Activated CD4-positive, alpha-beta T cell treated with anti-CD3 and anti-CD28 coated beads, Interleukin-2, amount 50 U/mL, for 4 hours (primary cell): ENCODE data around the gene UBE2H.
A peak's percentile ranks its signal among the peaks of the same experiment; 100 is the strongest.
"Not testable (repeated sequence)": the region's sequence is repeated elsewhere in the genome, so short reads cannot be mapped to it uniquely, and the experiment has no call there.

Experiments used
- DNase-seq, 2 experiments: peaks; one replicate each; pipeline ENCODE4 v3.0.0-alpha.2; 2020

UBE2H gene

DNA sequence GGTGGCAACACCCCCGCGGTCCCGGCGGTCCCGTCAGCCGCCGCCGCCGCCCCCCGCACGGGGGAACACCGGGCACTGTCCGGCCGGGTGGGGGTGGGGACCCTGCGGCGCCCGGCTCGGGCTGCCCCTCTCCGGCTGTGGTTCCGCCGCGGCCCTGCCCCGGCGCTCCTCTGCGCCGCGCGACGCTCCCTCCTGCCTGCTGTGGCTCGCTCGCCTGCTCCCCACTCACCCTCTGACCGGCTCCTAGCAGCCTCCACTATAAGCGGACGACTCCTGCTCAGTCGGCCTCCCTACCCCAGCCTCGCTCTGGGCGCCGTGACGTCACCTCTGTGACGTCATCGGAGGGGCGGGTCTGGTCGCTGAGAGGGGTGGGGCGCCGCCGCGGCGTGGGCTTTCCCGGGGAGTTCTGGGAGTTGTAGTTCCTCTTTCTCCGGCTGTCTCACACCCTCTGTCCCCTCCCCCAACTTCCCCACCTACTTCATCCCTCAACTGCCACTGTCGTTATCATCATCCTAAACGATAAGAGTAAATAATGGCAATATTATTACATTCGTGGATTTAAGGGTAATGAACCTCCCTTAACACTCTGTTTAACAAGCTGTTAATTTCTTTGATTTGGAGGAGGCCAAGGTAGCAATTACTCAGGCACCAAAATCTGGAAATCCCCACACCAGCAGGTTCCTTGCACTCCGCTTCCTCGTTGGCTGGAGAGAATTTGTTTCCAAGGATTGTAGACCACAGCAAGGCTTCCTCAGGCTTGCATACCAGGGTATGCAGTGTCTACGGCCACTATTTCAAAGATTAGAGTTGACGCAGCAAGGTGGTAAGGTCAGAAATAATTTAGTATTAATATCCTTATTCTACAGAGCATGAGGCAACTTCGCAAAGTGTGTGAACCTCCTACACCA is at the start of gene UBE2H:
Gene UBE2H (minus strand): TSS at position 308 of the 908 bp plus-strand sequence. CDS start 405 bp downstream, outside the sequence.
- peak; percentile 88 for DNase-seq

DNA sequence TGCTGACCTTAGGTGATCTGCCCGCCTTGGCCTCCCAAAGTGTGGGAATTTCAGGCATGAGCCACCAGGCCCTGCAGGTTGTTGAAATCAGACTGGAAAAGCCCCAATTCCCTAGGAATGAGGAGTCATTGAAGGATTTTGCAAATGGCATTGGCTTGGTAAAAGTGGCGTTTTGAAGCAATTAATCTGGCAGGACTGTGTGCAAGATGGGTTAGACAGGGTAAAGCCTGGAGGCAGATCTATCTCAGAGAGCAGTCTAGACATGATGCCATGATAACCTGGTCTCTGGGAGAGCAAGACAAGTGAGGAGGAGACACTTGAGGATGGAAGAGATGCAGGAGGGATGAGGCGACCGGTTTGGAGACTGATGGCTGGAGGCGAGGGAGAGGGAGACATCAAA is 45.7 kb upstream of the UBE2H start:
- DNase-seq = no peak

DNA sequence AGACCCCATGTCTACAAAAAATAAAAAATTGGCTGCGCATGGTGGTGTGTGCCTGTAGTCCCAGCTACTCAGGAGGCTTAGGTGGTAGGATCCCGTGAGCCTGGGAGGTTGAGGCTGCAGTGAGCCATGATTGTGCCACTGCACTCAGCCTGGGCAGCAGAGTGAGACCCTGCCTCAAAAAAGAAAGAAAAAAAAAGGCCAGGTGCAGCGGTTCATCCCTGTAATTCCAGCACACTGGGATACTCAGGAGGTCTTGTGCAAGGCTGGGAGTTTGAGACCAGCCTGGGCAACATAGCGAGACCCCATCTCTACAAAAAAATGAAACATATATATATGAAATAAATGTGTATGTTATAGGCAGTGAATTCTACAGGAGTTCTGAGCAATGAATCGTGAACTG is 44.5 kb upstream of the UBE2H start:
- no peak for DNase-seq

DNA sequence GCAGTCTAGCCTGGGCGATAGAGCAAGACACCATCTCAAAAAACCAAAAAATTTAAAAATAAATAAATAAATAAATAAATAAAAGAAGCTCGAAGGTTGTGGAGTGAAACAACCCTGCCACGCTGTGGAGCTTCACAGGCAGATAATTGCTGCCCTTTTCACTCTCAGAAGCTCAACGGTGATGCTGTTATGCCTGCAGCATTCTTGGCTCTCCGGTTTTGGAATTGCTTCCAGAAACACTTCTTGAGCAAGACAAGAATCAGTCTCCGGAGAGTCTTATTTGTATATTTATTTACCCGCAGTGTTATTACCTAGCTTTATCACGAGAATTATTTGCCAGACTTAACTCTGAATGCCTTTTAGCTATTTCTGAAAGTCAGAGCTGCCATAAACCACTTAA is 40.5 kb upstream of the UBE2H start:
- DNase-seq = no peak

DNA sequence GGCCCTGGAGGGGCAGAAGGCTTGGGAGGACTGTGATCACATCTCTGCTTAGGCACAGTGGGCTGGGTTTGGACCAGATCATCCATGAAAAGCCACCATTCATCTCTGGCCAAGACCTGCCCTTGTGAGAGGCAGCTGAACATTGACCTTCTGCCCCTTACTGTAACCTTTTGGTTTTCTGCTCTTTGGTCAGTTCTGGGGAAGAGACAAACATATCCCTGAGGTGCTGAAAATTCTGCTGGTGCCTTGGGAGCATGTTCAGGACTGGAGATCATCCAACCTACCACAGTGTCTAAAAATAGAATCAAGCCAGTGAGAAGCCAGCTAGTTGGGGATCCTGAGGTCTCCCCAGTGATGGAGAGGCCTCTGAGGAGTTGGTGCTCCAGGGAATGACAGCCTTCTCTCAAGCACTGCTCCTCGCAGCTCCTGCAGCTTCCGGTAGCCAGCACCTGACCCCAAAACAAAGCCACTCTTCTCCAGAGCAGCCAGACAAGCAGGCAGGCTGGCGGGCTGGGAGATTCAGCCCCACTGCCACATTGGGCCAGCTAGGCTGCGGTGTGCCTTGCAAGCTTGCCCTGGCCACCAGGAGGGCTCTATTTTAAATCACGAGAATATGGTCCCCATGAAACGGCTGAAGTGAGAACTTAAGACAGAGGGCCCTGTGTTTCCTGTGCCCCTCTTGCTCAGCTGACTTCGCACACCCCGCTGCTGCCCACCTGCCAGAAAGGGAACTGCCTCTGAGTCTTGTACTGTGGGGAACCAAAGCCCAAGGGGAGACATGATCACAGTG is 37.8 kb upstream of the UBE2H start:
- no peak for DNase-seq

DNA sequence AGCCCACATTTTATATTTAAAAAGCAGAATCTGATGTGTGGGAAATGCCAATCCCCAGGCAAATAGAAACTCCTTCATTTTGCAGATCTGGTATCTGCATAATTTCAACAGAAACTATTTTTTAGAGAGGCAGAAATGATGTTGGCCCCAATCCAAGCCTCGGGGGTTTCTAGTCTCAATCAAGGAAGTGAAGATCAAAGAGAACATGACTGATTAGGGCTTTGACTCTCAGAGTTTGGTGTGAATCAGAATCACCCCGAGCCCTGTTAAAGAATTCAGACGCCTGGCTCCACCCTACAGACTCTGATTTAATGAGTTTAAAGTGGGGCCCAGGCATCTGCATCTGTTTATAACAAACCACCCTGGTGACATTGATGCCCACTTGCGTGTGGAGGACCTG is 36.7 kb upstream of the UBE2H start:
- peak in 1 of 2 experiments; percentile 12 for DNase-seq

DNA sequence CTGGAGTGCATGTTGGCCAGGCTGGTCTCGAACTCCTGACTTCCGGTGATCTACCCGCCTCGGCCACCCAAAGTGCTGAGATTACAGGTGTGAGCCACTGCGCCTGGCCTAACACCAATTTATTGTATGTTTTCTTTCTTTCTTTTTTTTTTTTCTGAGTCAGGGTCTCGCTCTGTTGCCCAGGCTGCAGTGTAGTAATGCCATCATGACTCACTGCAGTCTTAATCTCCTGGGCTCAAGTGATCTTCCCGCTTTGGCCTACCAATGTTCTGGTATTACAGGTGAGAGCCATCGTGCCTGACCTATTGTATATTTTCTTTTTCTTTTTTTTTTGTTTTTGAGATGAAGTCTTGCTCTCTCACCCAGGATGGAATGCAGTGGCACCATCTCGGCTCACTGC is 33.8 kb upstream of the UBE2H start:
- no peak for DNase-seq

DNA sequence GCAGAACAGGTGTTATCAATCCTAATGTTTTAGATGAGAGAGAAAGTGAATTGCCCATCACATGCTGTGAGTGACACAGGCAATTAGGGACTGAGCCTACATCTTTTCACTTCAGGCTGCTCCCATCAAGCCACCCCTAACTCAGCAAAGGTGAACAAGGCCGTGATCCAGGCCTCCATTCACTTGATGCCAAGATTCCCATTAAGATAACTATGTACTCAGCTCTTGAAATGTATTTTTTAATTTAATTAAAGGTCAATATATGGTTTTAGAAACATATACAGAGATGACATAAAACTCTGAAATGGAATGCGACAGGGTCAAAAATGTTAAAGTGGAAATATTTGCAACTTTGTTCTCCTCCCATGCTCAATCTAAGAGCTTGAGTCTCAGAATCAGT is 27.9 kb upstream of the UBE2H start:
- no peak for DNase-seq

DNA sequence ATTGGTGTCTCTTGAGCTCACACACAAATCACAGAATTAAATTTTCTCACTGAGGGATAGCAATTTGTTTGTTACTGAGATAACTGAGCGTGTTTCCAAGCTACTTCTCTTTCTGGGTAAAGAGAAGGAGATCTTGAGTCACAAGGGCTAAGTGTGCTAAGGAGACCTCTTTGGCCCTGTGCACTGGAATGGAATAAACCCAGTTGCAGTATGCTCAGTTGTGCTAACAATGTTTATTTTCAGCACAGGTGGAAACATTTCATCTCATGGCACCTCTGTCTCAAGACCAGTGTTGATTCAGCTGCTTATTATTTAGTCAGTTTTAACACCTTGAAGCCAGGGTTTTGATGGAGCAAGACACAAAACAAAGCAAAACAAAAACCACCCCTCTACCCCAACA is 22.5 kb upstream of the UBE2H start:
- no peak for DNase-seq

DNA sequence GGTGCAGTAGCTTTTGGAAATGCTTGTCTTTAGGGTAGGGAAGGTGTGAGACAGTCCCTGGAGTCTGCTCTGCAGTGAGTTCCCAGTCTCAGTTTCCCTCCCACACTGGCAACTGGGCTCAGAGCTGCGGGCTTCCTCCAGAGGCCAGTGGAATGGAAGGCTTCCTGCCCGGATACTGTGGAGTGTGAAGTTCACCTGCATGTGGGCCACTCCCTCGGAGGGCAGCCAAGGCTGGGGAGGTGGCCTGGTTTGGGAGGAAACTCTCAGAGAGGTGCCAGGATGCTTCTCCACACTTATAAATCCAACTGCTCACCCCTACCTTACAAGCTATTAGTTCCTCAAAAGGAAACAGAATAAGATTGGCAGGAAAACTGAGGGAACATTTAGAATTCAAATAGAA is 18.1 kb upstream of the UBE2H start:
- DNase-seq = no peak

DNA sequence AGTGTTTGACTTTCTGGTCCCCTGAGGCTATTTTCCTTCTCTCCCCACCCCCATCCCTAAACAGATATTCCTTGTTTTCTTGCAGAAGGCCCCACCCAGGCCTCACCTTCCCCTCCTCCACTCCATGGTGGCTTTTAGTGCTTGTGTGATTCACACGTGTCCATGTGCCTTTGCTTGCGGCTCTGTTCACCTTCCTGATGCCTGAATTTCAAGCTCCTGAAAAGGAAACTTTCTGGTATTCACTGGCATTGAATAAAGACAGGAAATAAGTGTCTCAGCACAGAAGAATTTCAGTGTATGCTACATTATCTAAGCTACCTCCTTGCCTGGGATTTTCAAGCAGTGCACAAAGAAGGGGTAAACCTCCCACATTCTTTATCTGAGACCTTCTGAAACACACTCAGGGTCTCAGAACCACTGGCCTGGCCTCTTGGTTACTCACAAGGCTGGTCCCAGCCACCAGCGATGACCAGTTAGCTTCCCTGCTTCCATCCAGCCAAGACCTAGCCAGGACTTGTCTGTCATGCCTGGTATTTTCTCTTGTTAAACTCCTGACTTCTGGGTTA is 17.2 kb upstream of the UBE2H start:
- no peak for DNase-seq

DNA sequence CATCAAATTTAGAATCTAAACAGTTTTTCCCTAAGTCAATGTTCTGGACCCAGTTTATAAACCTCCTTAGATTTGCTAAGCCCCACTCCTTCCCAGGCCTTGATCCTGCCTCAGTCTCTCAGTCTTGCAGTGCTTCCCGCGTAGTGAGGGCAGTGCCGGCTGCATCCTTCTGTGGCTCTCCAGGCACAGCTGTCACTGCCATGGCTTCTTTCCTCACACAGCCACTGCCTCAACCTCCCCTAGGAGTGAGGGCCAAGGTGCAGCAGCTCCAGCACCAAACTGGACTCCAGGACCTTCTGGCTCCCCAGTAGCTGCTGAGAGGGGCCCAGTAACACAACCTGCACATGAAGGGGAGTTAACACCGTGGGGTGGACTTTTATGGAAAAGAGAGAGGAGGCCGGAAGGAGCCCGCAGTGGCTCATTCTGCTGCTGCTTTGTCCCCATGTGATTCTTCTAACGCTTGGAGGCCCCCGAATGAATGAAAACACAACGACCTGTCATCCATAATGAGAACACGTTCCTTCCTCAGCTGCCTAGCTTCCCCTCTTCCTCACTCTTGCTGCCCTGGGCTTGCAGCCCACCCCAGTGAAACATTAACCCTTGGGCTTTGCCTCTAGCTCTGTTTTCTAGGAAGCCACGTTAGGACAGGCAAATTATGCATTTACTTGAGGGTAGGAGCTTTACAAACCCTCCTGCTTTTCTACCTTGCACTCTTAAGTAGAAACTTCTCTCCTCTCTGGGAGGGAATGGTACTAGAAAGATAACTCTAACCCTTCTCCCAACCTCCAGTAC is 16.0 kb upstream of the UBE2H start:
- DNase-seq = no peak

DNA sequence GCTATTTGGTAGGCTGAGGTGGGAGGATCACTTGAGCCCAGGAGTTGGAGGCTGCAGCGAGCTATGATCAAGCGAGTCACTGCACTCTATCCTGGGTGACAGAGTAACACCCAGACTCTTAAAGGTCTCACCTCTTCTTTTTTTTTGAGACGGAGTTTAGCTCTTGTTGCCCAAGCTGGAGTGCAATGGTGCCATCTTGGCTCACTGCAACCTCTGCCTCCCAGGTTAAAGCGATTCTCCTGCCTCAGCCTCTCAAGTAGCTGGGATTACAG is 7.4 kb upstream of the UBE2H start:
- DNase-seq = not testable (repeated sequence)

DNA sequence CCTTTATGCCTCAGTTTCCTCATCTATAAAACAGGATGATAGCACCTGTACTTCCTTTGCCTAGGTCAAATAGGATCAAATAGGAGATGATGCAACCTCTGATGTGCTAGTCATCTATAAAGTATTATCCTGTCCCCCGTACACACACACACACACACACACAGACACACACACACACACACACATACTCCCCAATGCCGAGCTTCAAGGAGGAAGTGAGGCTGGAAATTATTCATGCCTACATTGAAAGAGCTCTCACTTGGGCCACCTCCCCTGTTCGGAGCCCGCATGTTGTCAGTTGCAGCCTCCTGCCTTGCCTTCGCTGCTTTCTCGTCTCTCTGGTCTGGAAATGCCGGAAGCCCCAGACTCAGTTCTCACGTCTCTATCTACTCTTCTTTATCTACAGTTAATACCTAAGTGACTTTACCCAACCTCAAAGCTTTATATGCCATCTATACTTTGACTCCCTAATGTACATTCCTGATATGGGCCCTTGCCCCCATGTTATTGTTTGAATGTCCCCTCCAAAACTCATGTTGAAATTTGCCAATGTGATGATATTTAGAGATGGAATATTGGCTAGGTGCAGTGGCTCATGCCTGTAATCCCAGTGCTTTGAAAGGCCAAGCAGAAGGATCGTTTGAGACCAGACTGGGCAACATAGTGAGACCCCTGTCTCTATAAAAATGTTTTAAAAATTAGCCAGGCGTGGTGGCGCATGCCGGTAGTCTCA is 6.9 kb upstream of the UBE2H start:
- no peak for DNase-seq

DNA sequence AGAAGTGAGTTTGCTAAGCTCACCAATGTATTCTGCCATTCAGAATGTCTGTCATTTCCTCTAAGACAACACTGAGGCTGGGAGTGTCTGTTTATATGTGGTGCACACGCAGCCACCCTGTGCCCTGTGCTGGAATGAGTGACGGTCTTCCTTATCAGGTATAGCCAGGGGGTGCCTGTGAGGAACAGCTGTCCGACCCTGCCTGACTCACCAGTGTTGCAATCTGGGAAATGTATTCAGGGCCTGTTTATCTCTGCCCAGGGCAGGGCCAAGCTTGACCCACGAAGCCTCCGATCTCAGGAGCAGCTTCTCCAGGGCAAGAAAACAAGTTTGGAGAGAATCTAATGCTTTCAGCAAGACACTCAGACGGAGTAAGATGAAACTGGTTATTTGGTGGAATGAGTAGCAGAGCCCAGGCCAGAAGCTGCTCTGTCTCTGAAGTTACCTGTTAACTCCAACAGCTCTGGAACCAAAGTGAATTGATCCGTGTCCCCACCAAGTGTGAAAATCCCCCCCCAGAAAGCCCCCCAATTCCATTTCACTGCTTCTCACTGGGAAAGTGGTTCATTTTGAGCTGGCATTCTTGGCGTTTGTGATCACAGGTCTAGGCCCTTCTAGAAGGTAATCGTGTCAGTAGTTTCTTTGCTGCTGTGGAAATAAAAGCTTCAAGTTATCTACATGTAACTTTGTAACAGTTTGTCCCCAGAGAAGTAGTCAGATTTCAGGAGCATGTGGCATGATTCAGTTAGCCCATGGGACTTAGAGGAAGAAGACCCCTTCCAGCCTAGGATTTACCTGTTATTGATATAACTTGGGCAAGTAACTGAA is 6.1 kb upstream of the UBE2H start:
- DNase-seq = no peak

DNA sequence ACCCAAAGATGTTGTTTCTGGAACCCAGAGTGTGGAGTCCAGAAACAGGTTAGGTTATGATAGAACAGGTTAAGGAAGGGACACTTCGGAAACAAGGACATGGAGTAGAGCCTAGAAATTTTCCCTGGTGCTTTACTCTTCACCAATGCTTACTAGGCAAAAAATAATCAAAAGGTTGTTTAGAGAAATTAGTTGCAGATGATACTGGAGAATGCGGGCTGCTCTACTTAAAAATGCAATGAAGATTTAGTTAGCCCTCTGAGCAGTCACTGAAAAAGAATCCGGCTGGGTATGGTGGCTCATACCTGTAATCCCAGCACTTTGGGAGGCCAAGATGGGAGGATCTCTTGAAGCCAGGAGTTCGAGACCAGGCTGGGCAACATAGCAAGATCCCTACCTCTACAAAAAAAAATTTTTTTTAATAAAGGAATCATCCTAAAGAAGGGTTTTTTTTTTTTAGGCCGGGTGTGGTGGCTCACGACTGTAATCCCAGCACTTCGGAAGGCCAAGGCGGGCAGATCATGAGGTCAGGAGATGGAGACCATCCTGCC is 3.3 kb upstream of the UBE2H start:
- DNase-seq = no peak

DNA sequence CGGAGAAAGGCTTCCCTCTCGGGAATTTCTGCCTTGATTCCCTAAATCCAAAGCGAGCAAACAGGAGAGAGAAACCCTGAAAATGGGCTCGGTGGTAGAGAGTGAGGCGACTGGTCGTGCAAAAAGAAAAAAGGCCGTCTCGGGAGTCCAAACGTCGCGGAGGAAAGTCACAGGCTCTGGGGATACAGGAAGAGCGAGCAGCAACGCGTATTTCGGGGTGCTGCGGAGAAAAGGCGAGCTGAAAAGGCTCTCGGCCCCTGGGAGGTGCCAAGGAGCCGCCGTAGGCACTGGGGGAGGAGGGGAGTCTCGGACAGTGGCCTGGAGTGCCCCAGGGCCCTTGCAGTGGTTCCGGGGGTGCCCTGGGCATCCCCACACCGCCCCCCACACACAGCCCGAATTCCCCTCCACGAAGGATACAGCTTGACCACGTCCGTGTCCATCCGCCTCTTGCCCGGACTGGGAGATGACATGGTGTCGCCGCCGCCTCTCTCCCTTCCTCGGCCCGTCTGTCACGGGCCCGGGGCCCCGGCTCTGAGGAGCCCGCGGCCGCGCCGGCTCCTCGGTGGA is 591 bp downstream of the UBE2H start:
- DNase-seq = peak in 1 of 2 experiments; percentile 3

DNA sequence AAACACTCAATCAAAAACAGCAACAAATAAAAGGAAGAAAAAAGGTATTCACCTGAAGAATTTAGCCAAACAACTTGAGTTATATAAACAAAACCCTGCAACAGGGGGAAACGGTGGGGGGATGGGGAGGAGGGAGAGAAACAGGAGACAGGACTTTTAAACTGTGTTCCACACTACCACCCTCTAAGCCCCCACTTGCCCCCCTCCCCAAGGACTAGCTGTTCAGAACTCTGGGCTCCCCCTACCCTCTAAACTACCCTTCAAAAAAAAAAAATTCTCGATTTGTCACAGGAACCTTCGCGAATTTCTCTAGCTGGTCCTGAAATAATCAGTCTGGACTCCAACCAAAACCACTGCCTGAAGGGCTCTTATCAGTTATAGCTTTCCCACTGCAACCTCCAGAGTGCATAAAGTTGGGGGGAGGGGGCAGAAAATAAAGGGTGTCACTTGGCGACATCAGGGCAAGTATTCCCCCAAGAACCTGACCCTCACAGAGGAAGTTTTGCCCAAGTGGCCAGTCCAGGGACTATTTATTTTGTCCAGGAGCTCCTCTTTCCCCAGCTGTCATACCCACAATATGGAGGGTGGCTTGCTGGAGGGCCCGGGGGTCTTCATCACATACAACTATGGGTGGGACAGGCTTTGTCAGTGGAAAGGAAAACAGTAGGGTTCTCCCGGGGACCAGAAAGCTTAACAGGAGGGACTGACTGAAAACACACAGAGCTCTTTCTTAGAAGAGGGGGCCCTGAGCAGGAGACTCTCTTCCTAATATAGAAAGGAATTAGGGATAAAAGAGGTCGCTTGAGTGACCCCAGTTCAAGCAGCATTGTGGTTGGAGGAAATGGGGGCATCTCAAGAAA is 1.3 kb downstream of the UBE2H start:
- DNase-seq = no peak

DNA sequence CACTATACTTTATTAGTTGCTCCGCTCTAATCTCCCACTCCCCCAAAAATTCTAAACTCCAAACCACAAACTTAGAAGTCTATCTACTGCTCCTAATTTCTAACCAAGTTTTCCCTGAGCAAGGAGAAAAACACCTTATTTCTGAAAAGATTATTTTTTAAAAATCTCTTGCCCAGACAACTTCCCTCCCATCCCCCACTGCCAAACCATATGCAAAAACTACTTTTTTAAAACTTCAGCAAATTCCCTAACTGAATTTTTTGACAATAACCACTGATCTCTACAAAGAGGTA is 1.9 kb downstream of the UBE2H start:
- no peak for DNase-seq
